ENCODE data around the gene RGL2.

RGL2 gene

GRCh38 chr6:33315793-33316602, 17.3 kb upstream of the RGL2 start:
- no peak for DNase-seq

DNA sequence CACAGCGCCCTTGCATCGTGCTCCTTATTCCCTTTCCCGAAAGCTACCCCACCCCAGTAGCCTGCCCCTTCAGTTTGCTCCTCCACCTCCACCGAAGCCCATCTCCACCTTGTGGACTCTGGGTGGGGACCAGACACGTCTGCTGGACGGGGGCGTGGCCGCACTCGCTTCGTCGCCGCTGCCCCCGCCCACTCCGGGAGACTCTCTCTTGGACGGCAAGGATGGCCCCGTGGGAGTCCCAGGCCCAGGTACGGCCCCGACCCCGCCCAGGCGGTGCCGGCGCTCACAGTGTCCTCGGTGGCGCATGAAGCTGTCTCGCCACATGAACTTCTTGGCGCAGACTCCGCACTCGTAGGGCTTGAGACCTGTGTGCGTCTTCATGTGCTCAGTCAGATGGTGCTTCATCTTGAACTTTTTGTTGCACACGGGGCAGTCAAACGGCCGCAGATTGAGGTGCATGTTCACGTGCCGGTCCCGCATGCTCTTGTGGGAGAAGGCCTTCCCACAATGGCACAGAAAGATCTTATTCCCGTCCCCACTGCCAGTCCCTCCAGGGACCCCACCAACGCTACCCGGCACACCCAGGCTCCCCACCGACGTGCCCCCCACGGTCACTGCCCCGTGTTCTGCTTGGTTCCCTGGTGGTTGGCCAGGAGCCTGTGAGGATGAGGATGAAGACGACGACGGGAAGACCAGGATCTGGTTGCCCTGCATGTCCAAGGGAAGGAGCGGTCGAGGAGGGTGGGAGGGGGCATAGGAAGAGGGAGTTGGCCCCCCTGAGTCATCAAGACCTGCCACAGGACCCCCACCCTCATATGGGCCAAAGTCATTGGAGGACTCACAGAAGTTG, 16.4 kb upstream of the RGL2 start:
- DNase-seq: peak in 1 of 3 experiments; percentile 77

DNA sequence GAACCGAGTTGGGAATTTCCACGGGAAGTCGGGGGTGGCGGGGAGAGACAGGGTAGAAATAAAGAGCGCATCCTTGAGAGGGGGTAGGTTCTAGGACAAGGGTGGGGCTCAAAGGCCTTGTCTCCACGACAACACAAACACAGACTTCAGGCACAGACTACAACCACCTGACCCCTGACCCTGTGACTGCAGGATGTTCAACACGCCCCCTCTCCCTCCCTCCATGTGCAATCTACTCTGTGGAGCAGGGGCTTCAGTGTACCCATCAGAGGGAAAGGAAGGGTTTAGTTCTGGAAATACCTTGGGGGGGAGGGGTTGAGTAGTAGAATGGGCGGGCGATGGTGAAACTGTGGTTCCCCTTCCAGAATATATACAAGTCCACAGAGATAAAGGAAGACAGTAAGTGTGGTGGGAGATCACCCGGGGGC, 15.8 kb upstream of the RGL2 start:
- peak; percentile 31 to 64 (median 41) for DNase-seq

GRCh38 chr6:33313709-33314514, 15.2 kb upstream of the RGL2 start, which contains the start of gene TAPBP:
Gene TAPBP, minus strand, starts transcription at chr6:33314078. Its CDS starts 37 bp downstream, at chr6:33314041.
- peak; percentile 39 to 78 (median 77) for DNase-seq

DNA sequence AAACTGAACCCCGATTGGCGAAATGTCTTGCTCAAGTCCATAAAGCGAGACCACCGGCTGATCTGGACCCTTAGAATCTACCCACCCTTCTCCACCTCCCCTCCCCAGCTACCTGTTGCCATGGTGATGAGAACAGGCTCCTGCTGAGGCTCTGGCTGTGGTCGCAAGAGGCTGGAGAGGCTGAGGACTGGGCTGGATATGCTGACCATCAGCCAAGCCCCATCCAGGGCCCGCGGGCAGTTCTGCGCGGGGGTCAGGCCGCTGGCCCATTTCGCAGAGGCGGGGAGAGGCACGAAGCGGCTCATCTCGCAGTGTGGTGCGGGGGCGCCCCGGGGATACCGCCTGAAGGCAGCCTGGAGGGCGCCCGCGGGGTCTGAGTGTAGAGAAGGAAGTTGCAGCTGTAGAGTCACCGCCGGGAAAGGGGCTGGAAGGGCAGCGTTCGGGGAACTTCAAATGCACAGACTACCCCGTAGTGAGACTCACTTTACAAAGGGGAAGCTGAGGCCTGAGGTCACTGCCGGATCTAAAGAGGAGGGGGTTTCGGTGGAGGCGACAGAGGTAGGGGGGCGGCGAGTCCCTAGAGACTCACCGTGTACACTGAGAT, 14.5 kb upstream of the RGL2 start:
- DNase-seq: peak in 2 of 3 experiments; percentile 72 to 90

DNA sequence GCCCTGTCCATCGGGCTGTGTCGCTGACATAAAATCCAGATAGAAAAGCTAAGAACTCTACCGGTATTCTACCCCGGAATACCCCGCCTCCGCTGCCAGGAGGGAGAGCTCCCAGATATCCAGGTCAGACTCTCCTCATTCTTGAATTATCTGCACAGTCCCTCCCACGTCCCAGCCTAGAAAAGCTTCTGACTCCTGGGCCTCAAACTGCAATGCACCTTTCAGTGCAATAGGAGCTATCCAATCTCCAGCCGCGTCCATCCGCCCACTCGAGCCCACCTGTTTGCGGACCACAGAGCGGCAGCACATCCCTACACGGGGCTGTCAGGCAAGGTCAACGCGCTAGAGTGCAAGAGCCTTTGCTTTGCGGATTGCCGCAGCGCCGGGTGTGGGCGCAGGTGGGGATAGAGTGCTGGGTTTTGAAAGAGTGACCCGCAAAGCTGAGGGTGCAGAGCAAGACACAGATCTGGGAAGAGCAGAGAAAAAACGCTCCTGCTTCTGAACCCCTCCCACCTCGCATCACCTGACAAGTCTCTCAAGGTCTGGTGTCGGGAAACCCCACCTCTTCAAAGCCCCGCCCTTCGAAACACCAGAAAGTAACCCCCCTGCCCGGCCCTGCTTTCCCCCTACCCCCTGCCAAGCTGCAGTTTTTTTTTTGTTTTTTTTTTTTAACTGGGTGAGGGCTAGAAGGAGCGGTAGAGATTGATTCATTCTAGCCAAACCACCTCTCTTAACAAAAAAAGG, 13.8 kb upstream of the RGL2 start:
- peak; percentile 78 to 92 (median 88) for DNase-seq

- no peak for DNase-seq
Observed at GRCh38 chr6:33306356-33306755, 7.6 kb upstream of the RGL2 start.

- no peak for DNase-seq
Observed at GRCh38 chr6:33305052-33305451, 6.3 kb upstream of the RGL2 start.

GRCh38 chr6:33304216-33304615, 5.5 kb upstream of the RGL2 start:
- no peak for DNase-seq

GRCh38 chr6:33301877-33302276, 3.1 kb upstream of the RGL2 start:
- DNase-seq: no peak

GRCh38 chr6:33299237-33299944, 649 bp upstream of the RGL2 start:
- DNase-seq: peak; percentile 92 to 93 (median 93)

GRCh38 chr6:33297956-33298772, 578 bp downstream of the RGL2 start:
- peak in 2 of 3 experiments; percentile 26 to 54 for DNase-seq

GRCh38 chr6:33297406-33297955, 1.3 kb downstream of the RGL2 start:
- no peak for DNase-seq

DNA sequence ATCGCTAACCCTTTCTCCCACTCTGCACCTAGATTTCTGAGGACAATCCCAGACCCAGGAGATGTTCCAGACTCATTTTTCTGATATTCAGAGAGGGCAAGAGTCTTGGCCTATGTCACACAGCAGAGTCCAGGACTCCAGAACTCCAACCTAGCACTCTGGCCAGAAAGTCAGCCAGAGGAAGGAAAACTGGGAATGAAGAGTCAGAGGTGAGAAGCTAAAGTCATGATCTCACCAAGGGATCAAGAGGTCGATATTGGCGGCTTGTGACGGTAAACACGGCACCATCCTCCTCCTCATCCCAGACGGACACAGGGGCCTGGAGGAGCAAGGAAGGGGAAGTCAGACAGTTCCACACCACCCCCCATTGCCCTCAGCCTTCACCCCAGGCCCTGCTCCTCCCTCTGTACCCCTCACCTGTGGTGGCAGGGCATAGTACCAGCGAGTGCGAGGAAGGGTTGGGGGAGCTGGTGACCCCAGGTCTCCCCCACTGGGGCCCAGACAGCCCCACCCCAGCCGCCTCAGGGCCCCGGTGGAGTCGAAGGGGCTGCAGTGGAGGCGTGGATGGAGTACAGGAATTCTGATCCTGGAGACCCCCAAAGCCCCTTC, 1.8 kb downstream of the RGL2 start:
- DNase-seq: no peak

- DNase-seq: no peak
Observed at GRCh38 chr6:33295621-33296369, 2.9 kb downstream of the RGL2 start.

DNA sequence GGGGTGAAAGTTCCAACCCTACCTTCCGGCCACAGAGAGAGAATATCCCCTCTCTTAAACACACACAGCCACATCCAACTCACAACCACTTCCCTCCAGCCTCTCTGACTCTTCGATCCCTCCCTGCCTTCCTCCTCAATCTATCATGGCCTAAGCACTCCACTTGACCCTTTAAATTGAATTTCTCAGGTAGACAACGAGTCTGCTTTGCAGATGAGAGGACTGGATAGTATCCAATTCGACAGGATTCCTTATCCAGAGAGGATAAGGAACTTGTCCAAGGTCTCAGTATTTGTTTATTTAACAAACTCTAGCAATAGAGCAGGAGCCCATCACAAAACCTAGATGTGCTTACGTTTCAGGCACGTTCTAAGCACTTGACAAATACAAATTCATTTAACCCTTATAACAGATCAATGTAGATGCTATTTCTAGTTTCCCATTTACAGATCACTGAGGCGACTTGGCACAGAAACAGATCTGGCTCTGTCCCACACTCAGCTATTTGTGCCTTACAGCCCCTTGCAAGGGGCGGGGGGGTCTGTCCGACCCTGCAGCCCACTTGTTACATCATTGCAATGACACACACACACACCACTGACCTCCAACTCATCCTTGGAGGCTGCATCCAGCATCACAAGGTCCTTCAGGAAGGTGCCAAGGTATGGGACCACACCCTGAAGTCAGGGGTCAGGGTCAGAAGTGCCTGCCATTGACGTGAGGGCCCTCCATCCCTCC, 4.5 kb downstream of the RGL2 start:
- no peak for DNase-seq

GRCh38 chr6:33292996-33293682, 5.6 kb downstream of the RGL2 start:
- DNase-seq: no peak

Measured in NCI-H1417 (cell line).